ENCODE measurements around the gene ZFYVE27.

The ZFYVE27 gene

GRCh38 chr10:97771913-97772823 is 35.2 kb downstream of the ZFYVE27 start, which contains the start of gene SFRP5:
SFRP5 (minus strand) TSS chr10:97771999; CDS start chr10:97771833, 166 bp downstream.
- FAIRE-seq, result no peak

- no peak for FAIRE-seq
Observed at GRCh38 chr10:97773096-97773495, 36.2 kb downstream of the ZFYVE27 start.

GRCh38 chr10:97774811-97775294 is 37.9 kb downstream of the ZFYVE27 start:
- no peak for FAIRE-seq

GRCh38 chr10:97777143-97777542 is 40.2 kb downstream of the ZFYVE27 start:
- no peak for FAIRE-seq

GRCh38 chr10:97778452-97779302 is 41.7 kb downstream of the ZFYVE27 start:
- FAIRE-seq, result no peak

- no peak for FAIRE-seq
Observed at GRCh38 chr10:97779492-97779891, 42.6 kb downstream of the ZFYVE27 start.

- FAIRE-seq, result no peak
Observed at GRCh38 chr10:97779975-97780374, 43.0 kb downstream of the ZFYVE27 start.

GRCh38 chr10:97780841-97781617 is 44.1 kb downstream of the ZFYVE27 start:
- FAIRE-seq, result no peak

- FAIRE-seq, result no peak
Observed at GRCh38 chr10:97781618-97782331, 44.8 kb downstream of the ZFYVE27 start.

GRCh38 chr10:97782455-97783228 is 45.7 kb downstream of the ZFYVE27 start:
- FAIRE-seq, result no peak

- FAIRE-seq, result no peak
Observed at GRCh38 chr10:97784200-97784810, 47.4 kb downstream of the ZFYVE27 start.

- FAIRE-seq, result no peak
Observed at GRCh38 chr10:97785231-97785630, 48.3 kb downstream of the ZFYVE27 start.

- no peak for FAIRE-seq
Observed at GRCh38 chr10:97785731-97786130, 48.8 kb downstream of the ZFYVE27 start.

GRCh38 chr10:97788552-97789442 is 51.9 kb downstream of the ZFYVE27 start:
- no peak for FAIRE-seq

- no peak for FAIRE-seq
Observed at GRCh38 chr10:97789770-97790397, 53.0 kb downstream of the ZFYVE27 start.

- FAIRE-seq, result no peak
Observed at GRCh38 chr10:97791824-97792721, 55.1 kb downstream of the ZFYVE27 start.

- no peak for FAIRE-seq
Observed at GRCh38 chr10:97795886-97796285, 59.0 kb downstream of the ZFYVE27 start.

GRCh38 chr10:97796651-97797050 is 59.7 kb downstream of the ZFYVE27 start:
- no peak for FAIRE-seq

Data from G401.6 (cell line).